PFSK-1 (cell line): ENCODE data around the gene GPR18.

ENCODE experiments used
- FOXP2 ChIP-seq: optimal IDR thresholded peaks from 2 replicates; pipeline ENCODE3; 2011; ENCODE audit warnings: borderline replicate concordance, control low read depth, inconsistent platforms; ENCODE audit not compliant: insufficient read depth; ENCODE audit errors: extremely low read length, extremely low read depth
- POLR2AphosphoS5 ChIP-seq: IDR thresholded peaks from 2 replicates; pipeline ENCODE4 v1.6.1; 2012; ENCODE audit warnings: low read depth, mild to moderate bottlenecking, control low read depth, low read length, moderate library complexity
- SIN3A ChIP-seq: IDR thresholded peaks from 2 replicates; pipeline ENCODE4 v1.6.1; 2012; ENCODE audit warnings: mild to moderate bottlenecking, low read length, moderate library complexity, borderline replicate concordance; ENCODE audit not compliant: insufficient read depth
- TAF1 ChIP-seq: IDR thresholded peaks from 2 replicates; pipeline ENCODE4 v1.6.1; 2012; ENCODE audit warnings: low read length, control low read depth, borderline replicate concordance; ENCODE audit not compliant: insufficient read depth
- TF ChIP-seq, protein P1 (sequence below), 2 experiments: IDR thresholded peaks; 2 replicates each; pipeline versions ENCODE4 v1.6.1 to v1.8.0; 2011 to 2012; ENCODE audit warnings: low read depth in 2 of 2, low read length in 2 of 2, control low read depth in 1 of 2, inconsistent platforms in 1 of 2, mild to moderate bottlenecking in 1 of 2, moderate library complexity in 1 of 2; ENCODE audit not compliant: insufficient read depth in 1 of 2

Gene GPR18

DNA sequence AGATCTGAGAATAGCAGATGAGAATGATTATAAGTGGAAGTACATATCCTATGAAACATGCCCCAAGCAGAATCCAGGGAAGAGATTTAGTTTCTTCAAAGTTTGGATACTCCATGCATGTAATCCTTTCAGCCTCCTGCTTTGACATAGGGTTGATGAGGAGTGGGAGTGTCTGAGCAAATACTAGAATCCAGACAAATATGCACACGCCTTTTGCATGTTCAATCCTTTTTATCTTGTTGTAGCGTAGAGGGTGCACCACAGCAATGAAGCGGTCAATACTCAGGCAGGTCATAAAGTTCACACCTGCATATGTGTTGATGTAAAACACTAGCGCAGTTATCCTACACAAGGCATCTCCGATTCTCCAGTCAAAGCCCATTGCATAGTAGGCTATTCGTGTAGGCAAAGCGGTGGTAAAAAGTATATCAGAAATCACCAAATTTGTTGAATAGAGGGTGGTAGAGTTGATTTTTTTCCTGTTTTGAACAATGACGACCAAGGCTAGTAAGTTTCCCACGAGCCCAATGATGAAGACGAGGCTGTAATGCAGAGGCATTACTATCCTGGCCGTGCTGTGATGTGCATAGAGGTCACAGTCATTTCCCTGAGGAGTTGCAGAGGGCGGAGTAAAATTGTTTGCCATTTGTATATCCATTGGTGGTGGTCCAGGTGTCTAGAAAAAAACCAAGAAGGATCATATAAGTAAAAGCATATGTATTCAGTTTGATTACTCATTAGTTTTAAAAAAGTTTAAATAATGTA, 37.5 kb upstream of the GPR18 start:
- no peak for TF ChIP-seq POLR2AphosphoS5
- TF ChIP-seq TAF1 = no peak
- TF ChIP-seq FOXP2 = no peak
- no peak for TF ChIP-seq SIN3A
- TF ChIP-seq, protein P1, sequence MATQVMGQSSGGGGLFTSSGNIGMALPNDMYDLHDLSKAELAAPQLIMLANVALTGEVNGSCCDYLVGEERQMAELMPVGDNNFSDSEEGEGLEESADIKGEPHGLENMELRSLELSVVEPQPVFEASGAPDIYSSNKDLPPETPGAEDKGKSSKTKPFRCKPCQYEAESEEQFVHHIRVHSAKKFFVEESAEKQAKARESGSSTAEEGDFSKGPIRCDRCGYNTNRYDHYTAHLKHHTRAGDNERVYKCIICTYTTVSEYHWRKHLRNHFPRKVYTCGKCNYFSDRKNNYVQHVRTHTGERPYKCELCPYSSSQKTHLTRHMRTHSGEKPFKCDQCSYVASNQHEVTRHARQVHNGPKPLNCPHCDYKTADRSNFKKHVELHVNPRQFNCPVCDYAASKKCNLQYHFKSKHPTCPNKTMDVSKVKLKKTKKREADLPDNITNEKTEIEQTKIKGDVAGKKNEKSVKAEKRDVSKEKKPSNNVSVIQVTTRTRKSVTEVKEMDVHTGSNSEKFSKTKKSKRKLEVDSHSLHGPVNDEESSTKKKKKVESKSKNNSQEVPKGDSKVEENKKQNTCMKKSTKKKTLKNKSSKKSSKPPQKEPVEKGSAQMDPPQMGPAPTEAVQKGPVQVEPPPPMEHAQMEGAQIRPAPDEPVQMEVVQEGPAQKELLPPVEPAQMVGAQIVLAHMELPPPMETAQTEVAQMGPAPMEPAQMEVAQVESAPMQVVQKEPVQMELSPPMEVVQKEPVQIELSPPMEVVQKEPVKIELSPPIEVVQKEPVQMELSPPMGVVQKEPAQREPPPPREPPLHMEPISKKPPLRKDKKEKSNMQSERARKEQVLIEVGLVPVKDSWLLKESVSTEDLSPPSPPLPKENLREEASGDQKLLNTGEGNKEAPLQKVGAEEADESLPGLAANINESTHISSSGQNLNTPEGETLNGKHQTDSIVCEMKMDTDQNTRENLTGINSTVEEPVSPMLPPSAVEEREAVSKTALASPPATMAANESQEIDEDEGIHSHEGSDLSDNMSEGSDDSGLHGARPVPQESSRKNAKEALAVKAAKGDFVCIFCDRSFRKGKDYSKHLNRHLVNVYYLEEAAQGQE (IDR thresholded peaks at IDR 0.05; ENCODE audit: insufficient read depth in 1 of 2, low read depth in 2 of 2, low read length in 2 of 2) = no peak

DNA sequence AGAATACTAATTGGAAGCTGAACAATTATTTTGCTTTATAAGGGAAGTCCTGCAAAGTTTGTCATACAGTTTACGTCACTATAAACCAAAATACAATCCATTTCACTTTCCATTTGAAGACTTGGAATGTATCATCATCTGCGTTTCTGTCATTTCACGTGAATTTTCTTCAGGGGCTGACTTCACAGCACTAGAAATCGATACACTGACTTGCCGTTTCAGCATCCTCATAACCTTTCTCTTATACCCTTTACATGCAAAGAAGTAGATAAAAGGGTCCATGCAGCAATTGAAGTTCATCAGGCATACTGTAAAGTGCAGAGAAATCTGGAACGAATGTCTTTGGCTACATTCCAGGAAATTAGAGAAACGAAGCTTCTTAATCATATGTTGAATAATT, 36.8 kb upstream of the GPR18 start:
- TF ChIP-seq, protein P1 (IDR thresholded peaks at IDR 0.05; ENCODE audit: insufficient read depth in 1 of 2, low read depth in 2 of 2, low read length in 2 of 2) = no peak

DNA sequence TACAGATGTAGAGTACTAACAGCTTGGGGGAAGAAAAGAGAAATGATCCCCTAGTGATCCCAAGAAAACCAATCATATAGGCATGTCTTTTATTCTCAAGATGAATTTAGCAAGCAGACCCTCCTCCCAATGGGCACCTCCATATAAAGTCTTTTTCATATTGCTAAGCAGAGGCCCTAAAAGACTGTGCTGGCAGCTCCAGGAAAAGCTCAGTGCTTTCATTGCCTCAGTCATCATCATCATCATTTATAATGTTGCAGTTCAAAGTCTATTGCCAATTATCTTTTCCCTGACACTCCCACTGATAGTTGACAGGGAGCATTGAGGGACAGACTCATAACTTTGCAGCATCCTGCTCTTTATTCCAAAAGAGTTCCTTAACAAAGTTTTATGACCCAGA, 36.0 kb upstream of the GPR18 start:
- TF ChIP-seq, protein P1 (IDR thresholded peaks at IDR 0.05; ENCODE audit: insufficient read depth in 1 of 2, low read depth in 2 of 2, low read length in 2 of 2) = no peak
- TF ChIP-seq SIN3A (no peak), TAF1 (no peak), FOXP2 (no peak), POLR2AphosphoS5 (no peak)

DNA sequence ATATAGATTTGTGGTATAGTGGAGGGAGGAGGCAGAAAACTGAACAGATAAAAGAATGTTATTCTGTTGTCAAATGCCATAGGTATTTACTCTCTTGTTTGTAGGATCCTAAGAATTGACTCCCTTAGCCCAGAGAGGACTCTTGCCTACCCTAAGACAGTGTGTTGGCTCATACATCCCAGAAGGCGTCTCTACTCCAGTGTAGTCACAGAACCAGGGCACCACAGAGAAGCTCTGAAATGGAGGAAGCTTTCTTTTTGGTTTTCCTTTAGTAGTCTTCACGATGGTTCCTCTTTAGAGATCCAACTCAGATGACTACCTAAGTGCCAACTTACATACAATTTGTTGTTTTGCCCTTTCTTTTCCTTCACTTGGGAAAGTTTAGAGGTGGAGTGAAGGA, 35.0 kb upstream of the GPR18 start:
- no peak for TF ChIP-seq FOXP2
- no peak for TF ChIP-seq POLR2AphosphoS5
- TF ChIP-seq, protein P1 (IDR thresholded peaks at IDR 0.05; ENCODE audit: insufficient read depth in 1 of 2, low read depth in 2 of 2, low read length in 2 of 2) = no peak
- TF ChIP-seq SIN3A = no peak
- TF ChIP-seq TAF1 = no peak

DNA sequence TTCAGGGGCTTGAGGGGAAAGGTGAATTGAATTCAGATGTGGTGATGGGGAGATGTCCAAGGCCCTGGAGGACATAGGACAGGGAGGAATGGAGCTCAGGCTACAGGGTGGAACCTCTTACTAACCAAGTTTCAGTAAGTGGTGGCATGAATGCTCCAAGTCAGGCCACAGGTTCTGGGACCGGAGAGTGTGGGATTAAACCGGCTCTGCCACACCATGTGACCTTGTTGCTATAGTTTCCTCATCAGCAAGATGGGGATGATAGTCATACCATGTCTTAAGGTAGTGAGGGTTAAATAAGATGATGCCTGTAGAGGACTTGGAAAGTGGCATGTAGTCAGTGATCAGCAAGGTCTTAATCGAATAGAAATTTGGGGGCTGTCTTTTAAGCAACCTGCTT, 32.7 kb upstream of the GPR18 start:
- no peak for TF ChIP-seq TAF1
- TF ChIP-seq FOXP2 = no peak
- TF ChIP-seq, protein P1 (IDR thresholded peaks at IDR 0.05; ENCODE audit: insufficient read depth in 1 of 2, low read depth in 2 of 2, low read length in 2 of 2) = no peak
- TF ChIP-seq POLR2AphosphoS5 = no peak
- no peak for TF ChIP-seq SIN3A
